Measurements from ENCODE around the gene NFAT5. TPM values are rescaled to one million over a fixed set of nuclear protein-coding genes. Genes with fewer than 3 reads are reported as not detected.

The NFAT5 gene
- polyA plus RNA-seq, 3 donors, result 2.4 to 6.9 (median 2.5) TPM

DNA sequence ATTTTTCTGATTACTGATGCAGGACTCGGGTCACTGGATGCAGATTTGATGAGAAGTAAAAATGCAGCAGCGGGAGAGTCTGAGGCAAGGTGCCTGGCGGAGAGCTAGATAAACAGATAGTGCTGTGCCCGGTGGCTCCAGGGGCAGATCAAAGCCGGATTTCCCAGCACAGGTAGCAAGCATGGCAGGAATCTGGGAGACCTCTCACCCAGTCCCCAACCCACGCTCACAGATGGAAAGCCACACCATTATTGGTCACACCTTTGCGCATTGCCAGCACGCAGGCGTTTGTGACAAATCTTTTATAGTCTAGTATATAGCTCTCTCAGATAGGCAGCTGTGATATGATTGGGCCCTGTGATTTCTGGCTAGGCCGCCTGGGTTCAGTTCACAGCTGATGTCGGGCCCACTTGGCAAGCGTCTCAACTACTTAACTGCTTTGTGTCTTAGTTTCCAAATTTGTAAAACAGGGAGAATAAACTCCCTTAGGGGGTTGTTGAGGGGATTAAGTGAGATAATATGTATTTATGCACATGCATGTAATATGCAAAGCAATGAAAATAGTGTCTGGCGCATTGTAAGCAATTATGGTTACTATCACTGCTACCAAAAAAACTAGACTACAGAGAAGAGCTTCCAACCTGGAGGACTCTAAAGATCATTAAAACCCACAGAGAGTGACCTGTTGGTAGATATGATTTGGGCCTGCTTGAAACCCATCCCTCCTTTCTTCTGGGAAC, 42.0 kb upstream of the NFAT5 start:
- WGBS (ENCODE audit: insufficient coverage), result 94% methylated on average over 7 of the region's 13 CpGs
- Histone ChIP-seq H3K36me3 (replicated peaks in 1 of 2; ENCODE audit: control insufficient read depth in 1 of 2, insufficient read depth in 2 of 2, low read length in 2 of 2) (no peaks in the 10 kb centered on the region), H3K4me3 (replicated peaks in 1 of 3; ENCODE audit: low read depth in 2 of 3, low read length in 3 of 3) (no peak overlapping the region), H3K27ac (ENCODE audit: low read depth in 1 of 2, low read length in 2 of 2) (no peak overlapping the region), H2AFZ (ENCODE audit: insufficient read depth, low read depth, low read length, poor library complexity, severe bottlenecking) (no peak overlapping the region), H4K20me1 (ENCODE audit: insufficient read depth, low read length) (no peaks in the 10 kb centered on the region), H3K4me2 (replicated peaks; ENCODE audit: extremely low read depth, low read length, poor library complexity, severe bottlenecking) (no peak overlapping the region), H3K79me2 (ENCODE audit: insufficient read depth, low read length) (no peaks in the 10 kb centered on the region), H3K27me3 (ENCODE audit: control insufficient read depth in 2 of 2, insufficient read depth in 2 of 2, low read length in 2 of 2) (peaks cover 14 to 16% of the 10 kb centered on the region in 2 donors), H3K4me1 (ENCODE audit: control insufficient read depth in 1 of 2, insufficient read depth in 2 of 2, low read length in 2 of 2) (peaks cover 0 to 7% of the 10 kb centered on the region in 2 donors), H3K9ac (ENCODE audit: insufficient read depth, low read length, poor library complexity, severe bottlenecking) (no peak overlapping the region), H3K9me3 (replicated peaks in 1 of 2; ENCODE audit: control insufficient read depth in 1 of 2, insufficient read depth in 1 of 2, low read length in 2 of 2) (no peaks in the 10 kb centered on the region)
- intact Hi-C loops (cut with micrococcal nuclease), result loop anchor here in 1 of 2 donors (10.0 kb wide), 1 partner anchor 59 kb away; no protein-coding TSS in a partner anchor
- H3K36me3 Mint-ChIP-seq, result no peaks in the 10 kb centered on the region
- H3K9me3 Mint-ChIP-seq, result peaks cover 0 to 5% (median 3%) of the 10 kb centered on the region in 7 donors
- TF ChIP-seq, protein P1, sequence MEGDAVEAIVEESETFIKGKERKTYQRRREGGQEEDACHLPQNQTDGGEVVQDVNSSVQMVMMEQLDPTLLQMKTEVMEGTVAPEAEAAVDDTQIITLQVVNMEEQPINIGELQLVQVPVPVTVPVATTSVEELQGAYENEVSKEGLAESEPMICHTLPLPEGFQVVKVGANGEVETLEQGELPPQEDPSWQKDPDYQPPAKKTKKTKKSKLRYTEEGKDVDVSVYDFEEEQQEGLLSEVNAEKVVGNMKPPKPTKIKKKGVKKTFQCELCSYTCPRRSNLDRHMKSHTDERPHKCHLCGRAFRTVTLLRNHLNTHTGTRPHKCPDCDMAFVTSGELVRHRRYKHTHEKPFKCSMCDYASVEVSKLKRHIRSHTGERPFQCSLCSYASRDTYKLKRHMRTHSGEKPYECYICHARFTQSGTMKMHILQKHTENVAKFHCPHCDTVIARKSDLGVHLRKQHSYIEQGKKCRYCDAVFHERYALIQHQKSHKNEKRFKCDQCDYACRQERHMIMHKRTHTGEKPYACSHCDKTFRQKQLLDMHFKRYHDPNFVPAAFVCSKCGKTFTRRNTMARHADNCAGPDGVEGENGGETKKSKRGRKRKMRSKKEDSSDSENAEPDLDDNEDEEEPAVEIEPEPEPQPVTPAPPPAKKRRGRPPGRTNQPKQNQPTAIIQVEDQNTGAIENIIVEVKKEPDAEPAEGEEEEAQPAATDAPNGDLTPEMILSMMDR (IDR thresholded peaks at IDR 0.05), result no peak
- peaks cover 6% of the 10 kb centered on the region for H3K4me1 Mint-ChIP-seq
- peak overlapping the region in 1 of 2 donors; percentile 1 for H3K4me3 Mint-ChIP-seq
- peaks cover 27 to 43% (median 31%) of the 10 kb centered on the region in 3 donors for H3K27me3 Mint-ChIP-seq (ENCODE audit: low read depth in 3 of 3)
- no peak overlapping the region for H3K27ac Mint-ChIP-seq
- DNase-seq, result no peak

DNA sequence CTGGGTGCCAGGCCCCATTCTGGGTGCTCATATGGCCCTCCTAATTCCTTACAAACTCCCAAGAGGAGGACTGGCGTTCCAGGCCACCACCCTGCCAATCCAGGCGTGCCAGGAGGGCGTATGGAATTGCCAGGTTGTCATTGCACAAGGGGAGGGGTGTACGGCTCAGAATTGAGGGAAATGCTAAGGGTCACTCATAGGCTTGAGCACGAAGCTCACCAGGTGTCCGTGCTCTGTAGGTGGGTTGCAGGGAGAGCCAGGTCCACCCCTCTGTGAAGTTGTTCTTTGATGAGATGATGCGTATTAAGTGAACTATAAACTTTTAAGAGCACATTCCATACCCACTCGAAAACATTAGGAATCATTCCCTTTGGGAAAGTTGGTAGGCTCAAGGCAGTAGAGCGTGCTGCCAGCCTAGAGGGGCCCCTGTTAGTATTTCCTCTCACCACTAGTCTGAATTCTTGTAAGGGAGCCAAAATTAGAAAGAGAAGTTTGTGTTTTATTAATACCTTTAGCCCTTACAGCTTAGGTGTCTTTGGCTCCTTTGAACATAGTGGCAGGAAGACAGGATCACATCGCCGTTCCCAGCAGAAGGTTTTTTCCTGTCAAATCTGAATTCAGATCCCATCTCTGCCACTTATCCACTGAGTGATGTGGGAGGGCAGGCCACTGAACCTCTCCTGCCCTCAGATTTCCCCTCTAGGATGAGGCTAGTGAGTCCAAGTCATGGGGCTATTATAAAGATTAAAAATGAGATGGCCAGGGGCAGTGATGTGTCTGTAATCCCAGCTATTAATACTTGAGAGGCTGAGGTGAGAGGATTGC, 38.7 kb upstream of the NFAT5 start:
- Histone ChIP-seq H3K27ac (ENCODE audit: low read depth in 1 of 2, low read length in 2 of 2) (no peak overlapping the region), H3K4me1 (ENCODE audit: control insufficient read depth in 1 of 2, insufficient read depth in 2 of 2, low read length in 2 of 2) (peaks cover 17 to 19% of the 10 kb centered on the region in 2 donors), H3K4me2 (replicated peaks; ENCODE audit: extremely low read depth, low read length, poor library complexity, severe bottlenecking) (no peak overlapping the region), H3K4me3 (replicated peaks in 1 of 3; ENCODE audit: low read depth in 2 of 3, low read length in 3 of 3) (no peak overlapping the region), H3K79me2 (ENCODE audit: insufficient read depth, low read length) (no peaks in the 10 kb centered on the region), H3K9ac (ENCODE audit: insufficient read depth, low read length, poor library complexity, severe bottlenecking) (no peak overlapping the region), H2AFZ (ENCODE audit: insufficient read depth, low read depth, low read length, poor library complexity, severe bottlenecking) (no peak overlapping the region), H3K36me3 (replicated peaks in 1 of 2; ENCODE audit: control insufficient read depth in 1 of 2, insufficient read depth in 2 of 2, low read length in 2 of 2) (no peaks in the 10 kb centered on the region), H4K20me1 (ENCODE audit: insufficient read depth, low read length) (no peaks in the 10 kb centered on the region), H3K27me3 (ENCODE audit: control insufficient read depth in 2 of 2, insufficient read depth in 2 of 2, low read length in 2 of 2) (peaks cover 0 to 4% of the 10 kb centered on the region in 2 donors), H3K9me3 (replicated peaks in 1 of 2; ENCODE audit: control insufficient read depth in 1 of 2, insufficient read depth in 1 of 2, low read length in 2 of 2) (no peaks in the 10 kb centered on the region)
- no peak for DNase-seq
- Mint-ChIP-seq H3K4me1 (peaks cover 20% of the 10 kb centered on the region), H3K36me3 (no peaks in the 10 kb centered on the region), H3K27me3 (ENCODE audit: low read depth in 3 of 3) (peaks cover 18 to 24% (median 19%) of the 10 kb centered on the region in 3 donors), H3K4me3 (no peak overlapping the region), H3K9me3 (peaks cover 0 to 5% (median 3%) of the 10 kb centered on the region in 7 donors), H3K27ac (peak overlapping the region in 1 of 7 donors; percentile 53)
- intact Hi-C loops (cut with micrococcal nuclease), result loop anchor here in 1 of 2 donors (10.0 kb wide), 1 partner anchor 62 kb away; no protein-coding TSS in a partner anchor
- 100% methylated on average over 3 of the region's 11 CpGs for WGBS (ENCODE audit: insufficient coverage)
- TF ChIP-seq, protein P1 (IDR thresholded peaks at IDR 0.05), result no peak

All from CD14-positive monocyte (primary cell).